Mesendoderm (in vitro differentiated cells): ENCODE measurements around the gene DRAXIN.

Experiments used
- DNase-seq: peaks from one replicate; pipeline ENCODE4 v3.0.0; 2013
- H2AK5ac ChIP-seq: 2 replicates; pipeline ENCODE4 v1.6.1; 2013; ENCODE audit warnings: low read length, inconsistent platforms
- H2BK120ac ChIP-seq: 2 replicates; pipeline ENCODE4 v1.6.1; 2013; ENCODE audit warnings: low read depth, mild to moderate bottlenecking, low read length, moderate library complexity, mixed read lengths
- H2BK15ac ChIP-seq: replicated peaks from 2 replicates; pipeline ENCODE4 v1.6.1; 2013; ENCODE audit warnings: low read depth, mild to moderate bottlenecking, moderate library complexity
- H2BK5ac ChIP-seq: 2 replicates; pipeline ENCODE4 v1.6.1; 2013; ENCODE audit warnings: low read length, inconsistent platforms
- H3K18ac ChIP-seq: 2 replicates; pipeline ENCODE4 v1.6.1; 2013; ENCODE audit warnings: mild to moderate bottlenecking, low read length, mixed read lengths
- H3K23ac ChIP-seq: one replicate; pipeline ENCODE4 v1.6.1; 2013; ENCODE audit warnings: low read length
- H3K27ac ChIP-seq: 2 replicates; pipeline ENCODE4 v1.5.1; 2013; ENCODE audit warnings: low read depth, mild to moderate bottlenecking, inconsistent platforms, low read length, moderate library complexity
- H3K27me3 ChIP-seq: 2 replicates; pipeline ENCODE4 v1.6.1; 2013; ENCODE audit warnings: low read length, control low read depth, mild to moderate bottlenecking, inconsistent platforms; ENCODE audit not compliant: insufficient read depth, poor library complexity
- H3K36me3 ChIP-seq: 2 replicates; pipeline ENCODE4 v1.6.1; 2013; ENCODE audit warnings: low read length, inconsistent platforms; ENCODE audit not compliant: control insufficient read depth, insufficient read depth
- H3K4ac ChIP-seq: one replicate; pipeline ENCODE4 v1.6.1; 2013; ENCODE audit warnings: low read depth, mild to moderate bottlenecking, low read length, moderate library complexity
- H3K4me1 ChIP-seq: 2 replicates; pipeline ENCODE4 v1.6.1; 2013; ENCODE audit warnings: low read depth, low read length, inconsistent platforms; ENCODE audit not compliant: control insufficient read depth
- H3K4me2 ChIP-seq: 2 replicates; pipeline ENCODE4 v1.6.1; 2013; ENCODE audit warnings: low read length
- H3K4me3 ChIP-seq: 2 replicates; pipeline ENCODE4 v1.5.1; 2013; ENCODE audit warnings: mild to moderate bottlenecking, low read length
- H3K56ac ChIP-seq: one replicate; pipeline ENCODE4 v1.6.1; 2013; ENCODE audit warnings: low read length
- H3K79me1 ChIP-seq: 2 replicates; pipeline ENCODE4 v1.6.1; 2013; ENCODE audit warnings: low read length, inconsistent platforms
- H3K79me2 ChIP-seq: 2 replicates; pipeline ENCODE4 v1.6.1; 2013; ENCODE audit warnings: mild to moderate bottlenecking, low read length; ENCODE audit not compliant: control insufficient read depth, insufficient read depth
- H3K9ac ChIP-seq: 2 replicates; pipeline ENCODE4 v1.6.1; 2013; ENCODE audit warnings: low read length, inconsistent platforms
- H4K5ac ChIP-seq: one replicate; pipeline ENCODE4 v1.6.1; 2013; ENCODE audit warnings: low read length
- H4K8ac ChIP-seq: one replicate; pipeline ENCODE4 v1.6.1; 2013; ENCODE audit warnings: low read depth, mild to moderate bottlenecking, control low read depth, low read length, moderate library complexity
- WGBS: extraction: QIAGEN DNeasy Blood & Tissue Kit; methylation state at CpG from one replicate; pipeline ENCODE4 v1.1.7; 2013; ENCODE audit warnings: low lambda C conversion rate, missing lambda C conversion rate; ENCODE audit not compliant: insufficient coverage; ENCODE audit errors: extremely low coverage; 5-methylcytosine and 5-hydroxymethylcytosine counted together

The DRAXIN gene

DNA sequence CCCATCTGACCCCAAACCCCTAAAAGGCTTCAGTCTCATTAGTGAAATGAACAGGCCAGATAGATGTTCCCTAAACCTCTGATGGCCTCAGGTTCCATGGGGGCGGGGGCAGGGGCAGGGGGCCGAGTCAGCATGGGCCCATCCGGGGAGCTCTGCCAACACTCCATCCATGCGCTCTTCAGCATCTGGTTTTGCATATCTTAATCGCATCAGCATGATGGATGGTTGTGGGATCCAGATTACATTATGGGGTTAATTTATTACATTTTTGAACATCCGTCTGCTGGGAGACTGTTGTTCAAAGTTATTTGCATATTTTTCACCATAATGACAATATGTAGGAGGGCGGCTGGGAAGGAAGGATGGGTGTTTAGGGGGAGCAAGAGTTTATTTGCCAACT is 7.4 kb upstream of the DRAXIN start:
- H3K4ac ChIP-seq, result no peak overlapping the region
- H2BK15ac ChIP-seq, result no peak overlapping the region
- peaks cover 9% of the 10 kb centered on the region for H3K4me1 ChIP-seq
- no peaks in the 10 kb centered on the region for H3K36me3 ChIP-seq
- no peak overlapping the region for H2AK5ac ChIP-seq
- H3K4me2 ChIP-seq, result no peak overlapping the region
- H3K56ac ChIP-seq, result no peak overlapping the region
- no peak overlapping the region for H3K27ac ChIP-seq
- H4K5ac ChIP-seq, result peak overlapping the region; percentile 13
- H3K18ac ChIP-seq, result no peak overlapping the region
- no peak overlapping the region for H2BK120ac ChIP-seq
- H3K27me3 ChIP-seq, result no peaks in the 10 kb centered on the region
- no peak overlapping the region for H3K23ac ChIP-seq
- H3K79me2 ChIP-seq, result peaks cover 20% of the 10 kb centered on the region
- no CpG with 5 or more reads among the region's 7 CpGs for whole genome bisulfite sequencing
- H3K4me3 ChIP-seq, result no peak overlapping the region
- H4K8ac ChIP-seq, result no peak overlapping the region
- H2BK5ac ChIP-seq, result no peak overlapping the region
- DNase-seq, result no peak
- peaks cover 1% of the 10 kb centered on the region for H3K79me1 ChIP-seq
- H3K9ac ChIP-seq, result no peak overlapping the region

DNA sequence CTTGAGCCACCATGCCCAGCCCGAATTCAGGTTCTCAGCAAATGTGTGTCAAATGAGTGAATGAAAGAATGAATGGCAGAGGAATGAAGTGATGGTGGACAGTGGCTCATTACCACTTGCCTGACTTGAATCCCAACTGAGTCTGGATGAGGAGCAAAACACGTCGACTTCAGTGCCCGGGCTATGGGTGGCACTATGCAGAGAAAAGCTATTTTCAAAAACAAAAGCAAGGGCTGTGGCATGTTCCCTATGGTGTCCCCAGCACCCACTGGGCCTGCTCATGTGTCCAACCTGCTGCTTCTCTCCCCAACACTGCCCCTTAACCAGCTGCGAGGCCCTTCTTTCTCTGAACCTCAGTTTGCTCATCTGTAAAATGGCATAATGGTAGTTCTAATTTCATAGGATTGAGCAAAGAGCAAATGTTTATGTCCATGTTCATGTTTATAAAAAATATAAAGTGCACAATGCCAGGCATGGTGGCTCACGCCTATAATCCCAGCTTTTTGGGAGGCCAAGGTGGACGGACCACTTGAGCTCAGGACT is 6.2 kb upstream of the DRAXIN start:
- H3K56ac ChIP-seq, result no peak overlapping the region
- no peaks in the 10 kb centered on the region for H3K27me3 ChIP-seq
- peaks cover 20% of the 10 kb centered on the region for H3K79me2 ChIP-seq
- WGBS, result no CpG with 5 or more reads among the region's 7 CpGs
- peaks cover 11% of the 10 kb centered on the region for H3K4me1 ChIP-seq
- H4K8ac ChIP-seq, result no peak overlapping the region
- no peak for DNase-seq
- H3K4me2 ChIP-seq, result no peak overlapping the region
- no peak overlapping the region for H3K4ac ChIP-seq
- no peak overlapping the region for H2BK5ac ChIP-seq
- H4K5ac ChIP-seq, result no peak overlapping the region
- H2AK5ac ChIP-seq, result no peak overlapping the region
- no peak overlapping the region for H3K27ac ChIP-seq
- no peak overlapping the region for H3K9ac ChIP-seq
- no peak overlapping the region for H3K4me3 ChIP-seq
- no peak overlapping the region for H3K18ac ChIP-seq
- no peak overlapping the region for H2BK120ac ChIP-seq
- no peak overlapping the region for H2BK15ac ChIP-seq
- H3K23ac ChIP-seq, result no peak overlapping the region
- H3K36me3 ChIP-seq, result no peaks in the 10 kb centered on the region
- no peaks in the 10 kb centered on the region for H3K79me1 ChIP-seq

DNA sequence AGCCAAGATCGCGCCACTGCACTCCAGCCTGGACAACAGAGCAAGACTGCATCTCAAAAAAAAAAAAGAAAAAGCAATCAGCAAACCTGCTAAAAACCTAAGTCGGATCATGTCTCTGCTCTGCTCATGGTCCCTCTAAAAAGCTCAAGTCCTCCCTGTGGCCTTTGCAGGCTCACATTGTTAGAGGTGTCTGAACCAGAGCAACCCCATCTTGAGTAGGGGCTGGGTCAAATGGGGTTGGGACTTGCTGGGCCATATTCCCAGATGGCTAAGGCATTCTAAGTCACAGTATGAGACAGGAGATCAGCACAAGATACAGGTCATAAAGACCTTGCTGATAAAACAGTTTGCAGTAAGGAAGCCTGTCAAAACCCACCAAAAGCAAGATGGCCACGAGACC is 3.0 kb upstream of the DRAXIN start:
- Histone ChIP-seq H3K4me2 (no peak overlapping the region), H3K4me3 (no peak overlapping the region), H3K4me1 (peaks cover 6% of the 10 kb centered on the region), H3K27me3 (no peaks in the 10 kb centered on the region), H2BK5ac (no peak overlapping the region), H3K79me1 (no peaks in the 10 kb centered on the region), H2AK5ac (no peak overlapping the region), H3K4ac (no peak overlapping the region), H3K36me3 (no peaks in the 10 kb centered on the region), H2BK120ac (no peak overlapping the region), H3K27ac (no peak overlapping the region), H4K5ac (no peak overlapping the region), H3K23ac (peak overlapping the region; percentile 45), H4K8ac (no peak overlapping the region), H3K79me2 (peaks cover 20% of the 10 kb centered on the region), H2BK15ac (no peak overlapping the region), H3K56ac (no peak overlapping the region), H3K9ac (no peak overlapping the region), H3K18ac (no peak overlapping the region)
- no CpG with 5 or more reads among the region's 4 CpGs for WGBS
- no peak for DNase-seq

DNA sequence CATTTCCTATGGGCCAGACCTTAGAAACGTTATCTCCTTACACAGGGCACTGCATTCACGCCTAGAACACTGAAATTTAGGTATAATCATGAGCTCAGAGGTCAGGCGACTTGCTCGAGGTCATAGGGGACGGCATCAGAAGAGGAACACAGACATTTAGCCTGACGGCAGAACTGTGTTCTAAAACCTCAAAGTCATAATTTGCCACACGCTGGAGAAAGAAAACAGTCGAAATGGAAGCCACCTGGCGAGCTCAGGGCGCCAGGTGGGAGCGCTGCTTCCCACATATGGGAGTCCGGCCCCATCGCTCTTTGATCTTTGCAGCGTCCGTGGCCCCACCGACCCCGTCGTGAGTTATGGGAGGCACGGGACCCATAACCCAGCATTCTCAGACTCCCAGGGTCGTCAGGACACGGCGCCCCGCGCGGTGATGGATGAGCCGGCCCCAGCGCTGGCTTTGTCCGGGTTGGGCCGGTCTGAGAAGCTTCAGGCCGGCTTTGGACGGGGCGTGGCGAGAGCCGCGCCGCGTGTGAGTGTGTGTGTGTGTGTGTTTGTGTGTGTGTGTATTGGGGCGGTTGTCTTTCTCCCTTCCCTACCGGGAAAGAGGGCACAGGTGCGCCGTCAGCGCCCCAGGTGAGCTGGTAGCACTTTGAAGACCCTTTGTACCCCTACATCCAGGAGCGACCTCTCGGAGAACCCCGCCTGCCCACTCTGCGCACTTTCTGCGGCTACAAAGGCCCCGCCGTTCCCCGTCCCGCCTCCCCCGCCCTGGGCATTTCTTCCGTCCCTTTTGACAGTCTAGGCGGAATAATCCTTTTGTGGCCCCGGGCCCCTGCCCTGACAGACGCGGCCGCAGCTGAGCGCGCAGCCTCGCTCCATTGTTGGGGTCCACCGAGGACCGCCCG is 861 bp upstream of the DRAXIN start:
- Histone ChIP-seq H3K4me3 (peak overlapping the region; percentile 77), H3K23ac (peak overlapping the region; percentile 56), H3K36me3 (no peaks in the 10 kb centered on the region), H3K4me1 (peaks cover 3% of the 10 kb centered on the region), H3K9ac (peak overlapping the region; percentile 93), H3K4ac (peak overlapping the region; percentile 73), H3K27ac (peak overlapping the region; percentile 27), H3K18ac (peak overlapping the region; percentile 45), H3K56ac (peak overlapping the region; percentile 96), H2BK5ac (peak overlapping the region; percentile 59), H3K79me2 (peaks cover 18% of the 10 kb centered on the region), H3K27me3 (no peaks in the 10 kb centered on the region), H3K4me2 (peak overlapping the region; percentile 64), H2BK120ac (peak overlapping the region; percentile 8), H4K8ac (no peak overlapping the region), H4K5ac (no peak overlapping the region), H3K79me1 (no peaks in the 10 kb centered on the region), H2BK15ac (no peak overlapping the region), H2AK5ac (no peak overlapping the region)
- WGBS, result no CpG with 5 or more reads among the region's 64 CpGs
- peak; percentile 71 for DNase-seq

DNA sequence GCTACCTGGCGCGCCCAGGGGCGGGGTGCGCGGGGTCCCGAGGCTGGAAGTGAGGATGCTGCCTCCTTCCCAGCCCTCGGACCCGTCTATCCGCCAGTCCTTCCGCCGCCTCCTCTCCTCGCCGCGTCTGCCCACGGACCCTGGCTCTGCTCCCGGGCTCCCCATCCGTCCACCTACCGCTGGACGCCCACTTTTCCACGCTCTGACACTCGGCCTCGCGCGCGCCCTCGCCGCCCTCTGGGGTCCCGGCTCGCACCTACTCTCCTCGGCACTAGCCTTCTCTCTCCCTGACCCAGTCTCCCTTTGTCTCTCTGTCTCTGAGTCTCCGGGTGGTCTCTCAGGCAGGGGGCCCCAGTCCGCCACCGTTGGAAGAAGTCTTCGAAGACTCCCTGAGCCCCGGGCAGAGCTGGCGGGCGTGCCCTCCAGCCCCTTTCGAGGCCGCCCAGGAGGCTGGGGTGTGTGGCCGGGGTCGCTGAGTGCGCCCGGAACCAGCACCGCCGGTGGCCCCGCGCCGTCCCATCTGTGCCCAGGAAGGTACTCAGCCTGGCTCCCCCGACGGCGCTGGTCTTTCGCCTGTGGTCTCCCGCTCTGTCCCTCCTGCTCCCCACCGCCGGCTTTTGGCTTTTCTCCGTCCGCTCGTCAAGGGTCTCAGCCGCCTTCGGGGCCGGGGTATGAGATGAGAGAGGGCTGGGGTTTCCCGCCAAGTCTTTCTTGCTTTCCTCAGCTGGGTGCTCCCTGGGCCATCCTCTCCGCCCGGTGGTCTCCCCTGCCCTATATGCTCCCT is 610 bp downstream of the DRAXIN start:
- H3K23ac ChIP-seq, result no peak overlapping the region
- no peak overlapping the region for H3K27ac ChIP-seq
- no peaks in the 10 kb centered on the region for H3K36me3 ChIP-seq
- peak overlapping the region; percentile 58 for H3K4me2 ChIP-seq
- H3K4me1 ChIP-seq, result peaks cover 3% of the 10 kb centered on the region
- no peak overlapping the region for H2BK15ac ChIP-seq
- H3K4ac ChIP-seq, result peak overlapping the region; percentile 57
- peak overlapping the region; percentile 96 for H3K56ac ChIP-seq
- H3K4me3 ChIP-seq, result peak overlapping the region; percentile 9
- H3K9ac ChIP-seq, result peak overlapping the region; percentile 57
- peaks cover 13% of the 10 kb centered on the region for H3K79me2 ChIP-seq
- H4K8ac ChIP-seq, result no peak overlapping the region
- no peaks in the 10 kb centered on the region for H3K79me1 ChIP-seq
- no CpG with 5 or more reads among the region's 64 CpGs for WGBS
- H3K27me3 ChIP-seq, result no peaks in the 10 kb centered on the region
- no peak overlapping the region for H4K5ac ChIP-seq
- peak overlapping the region; percentile 16 for H3K18ac ChIP-seq
- H2BK5ac ChIP-seq, result no peak overlapping the region
- peak overlapping the region; percentile 4 for H2BK120ac ChIP-seq
- no peak overlapping the region for H2AK5ac ChIP-seq
- DNase-seq, result no peak
